GM18867 (cell line): ENCODE results near the gene HINFP.
"Not testable (repeated sequence)": the region's sequence is repeated elsewhere in the genome, so short reads cannot be mapped to it uniquely, and the experiment has no call there.

ENCODE experiments used
- ATAC-seq: cut with Tn5 transposase; IDR thresholded peaks from one replicate; pipeline ENCODE4 v1.9.1; 2021; ENCODE audit warnings: mild to moderate bottlenecking, moderate library complexity; ENCODE audit not compliant: unreplicated experiment

Gene HINFP

DNA sequence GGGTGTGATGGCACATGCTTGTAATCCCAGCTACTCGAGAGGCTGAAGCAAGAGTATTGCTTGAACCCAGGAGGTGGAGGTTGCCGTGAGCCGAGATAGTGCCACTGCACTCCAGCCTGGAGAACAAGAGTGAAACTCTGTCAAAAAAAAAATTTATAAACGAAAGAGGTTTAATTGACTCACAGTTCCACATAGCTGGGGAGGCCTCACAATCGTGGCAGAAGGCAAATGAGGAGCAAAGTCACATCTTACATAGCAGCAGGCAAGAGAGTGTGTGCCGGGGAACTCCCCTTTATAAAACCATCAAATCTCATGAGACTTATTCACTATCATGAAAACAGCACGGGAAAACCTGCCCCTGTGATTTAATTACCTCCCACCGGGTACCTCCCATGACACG lies 63.0 kb downstream of the HINFP start:
- not testable (repeated sequence) for ATAC-seq
